Right lobe of liver (tissue), 6 donors: ENCODE results near the gene GJB1. TPM values are rescaled to one million over a fixed set of nuclear protein-coding genes. Genes with fewer than 3 reads are reported as not detected.
"Not testable (repeated sequence)": the region's sequence is repeated elsewhere in the genome, so short reads cannot be mapped to it uniquely, and the experiment has no call there.

Experiments
- ATAC-seq, 4 donors: fragments of 200-7000 bp; cut with Tn5 transposase; one replicate each; pipeline ENCODE4 v1.9.1; 2020; ENCODE audit warnings: mild to moderate bottlenecking in 4 of 4, moderate library complexity in 4 of 4
- DNase-seq, 3 donors: peaks; one replicate each; pipeline ENCODE4 v3.0.0-alpha.2; 2020
- H3K27ac ChIP-seq, 3 donors: fragments of 200-600 bp; one replicate each; pipeline ENCODE4 v1.8.0; 2022
- H3K27me3 ChIP-seq, 2 donors: fragments of 200-600 bp; one replicate each; pipeline ENCODE4 v1.8.0; 2022
- H3K36me3 ChIP-seq, 4 donors: fragments of 200-600 bp; sonication (generic) in 1 of 4; one replicate each; pipeline versions ENCODE4 v1.5.1 to v1.8.0; 2017 to 2022; ENCODE audit warnings: control low read depth in 1 of 4
- H3K4me1 ChIP-seq, 4 donors: fragments of 200-600 bp; sonication (generic) in 1 of 4; one replicate each; pipeline versions ENCODE4 v1.5.1 to v1.8.0; 2017 to 2022; ENCODE audit warnings: control low read depth in 1 of 4
- H3K4me3 ChIP-seq, 3 donors: fragments of 200-600 bp; one replicate each; pipeline ENCODE4 v1.8.0; 2022
- H3K9me3 ChIP-seq, 4 donors: fragments of 200-600 bp; sonication (generic) in 1 of 4; one replicate each; pipeline versions ENCODE4 v1.5.1 to v1.8.0; 2017 to 2022; ENCODE audit warnings: control low read depth in 1 of 4
- CTCF ChIP-seq, 4 donors: fragments of 200-600 bp in 3 of 4; fragments of 450-650 bp in 1 of 4; IDR thresholded peaks; one replicate each; pipeline versions ENCODE4 v1.5.1 to v1.8.0; 2016 to 2022; ENCODE audit warnings: antibody characterized with exemption in 4 of 4, mild to moderate bottlenecking in 2 of 4
- POLR2A ChIP-seq: fragments of 450-650 bp; IDR thresholded peaks from one replicate; pipeline ENCODE4 v1.6.1; 2017; ENCODE audit warnings: antibody characterized with exemption, mild to moderate bottlenecking
- WGBS: methylation state at CpG from one replicate; pipeline ENCODE4 v1.1.6; 2018; ENCODE audit warnings: low coverage, low lambda C conversion rate; ENCODE audit not compliant: insufficient coverage; ENCODE audit errors: missing lambda C conversion rate; 5-methylcytosine and 5-hydroxymethylcytosine counted together
- intact Hi-C, 2 donors: fragments of 100-400 bp; cut with DNase I; formaldehyde crosslinking; loops; one replicate each; pipeline versions ENCODE4 v1.11.2 to v1.14.1; 2022
- total RNA-seq, 6 experiments: library from RNA; depleted of rRNA in 2 of 6; stranded (reverse); fragments of >200 nt in 2 of 6; fragmentation: NEBNext Ultra II Directional in 3 of 6; extraction: Animal tissue kit (Norgen Biotek cat#: 25700) in 3 of 6; gene quantifications; one replicate each; pipeline versions ENCODE4 v1.1.0 to v1.2.4, GENCODE V29; 2016 to 2023
- donor health status: DM: no; HTN: yes; CAD: no.
- donor health status: DM: no; HTN: no; CAD: no.
- donor health status: DM: no; HTN: no; CAD: no.
- donor health status: DM: no; HTN: yes; CAD: no.
- donor health status: DM: no; HTN: yes; CAD: no.

GJB1 gene
- total RNA-seq, 6 experiments from 2014 or later: 120 to 329 (median 205) TPM

- 33% methylated on average over 3 of the region's 3 CpGs for WGBS
- intact Hi-C loops: loop anchor here in 1 of 2 donors (10.0 kb wide), 1 partner anchor 203 kb away; no protein-coding TSS in a partner anchor
Observed at GRCh38 chrX:71177327-71177726, 45.7 kb upstream of the GJB1 start.

GRCh38 chrX:71178908-71179307, 44.1 kb upstream of the GJB1 start:
- WGBS: 4% methylated on average over 4 of the region's 4 CpGs
- no peaks in the 10 kb centered on the region for H3K27me3 ChIP-seq
- peak in 2 of 3 donors; percentile 37 to 49 for DNase-seq
- TF ChIP-seq POLR2A: no peak
- TF ChIP-seq CTCF (IDR thresholded peaks at IDR 0.05): peak; percentile 68 to 83 (median 76)
- peak; percentile 53 to 69 (median 58) for ATAC-seq
- H3K4me3 ChIP-seq: no peak overlapping the region
- intact Hi-C loops: loop anchor here in 1 of 2 donors (10.0 kb wide), 1 partner anchor 204 kb away; no protein-coding TSS in a partner anchor
- H3K4me1 ChIP-seq: peaks cover 0 to 13% (median 0%) of the 10 kb centered on the region in 4 donors
- no peaks in the 10 kb centered on the region for H3K36me3 ChIP-seq
- H3K9me3 ChIP-seq: no peaks in the 10 kb centered on the region
- no peak overlapping the region for H3K27ac ChIP-seq

More at GRCh38 chrX:71177327-71177726, 45.7 kb upstream of the GJB1 start:
- Histone ChIP-seq H3K9me3 (no peaks in the 10 kb centered on the region), H3K27ac (no peak overlapping the region), H3K27me3 (no peaks in the 10 kb centered on the region), H3K4me3 (no peak overlapping the region), H3K36me3 (no peaks in the 10 kb centered on the region), H3K4me1 (peaks cover 0 to 13% (median 0%) of the 10 kb centered on the region in 4 donors)
- DNase-seq: no peak
- no peak for ATAC-seq
- no peak for TF ChIP-seq POLR2A
- TF ChIP-seq CTCF (IDR thresholded peaks at IDR 0.05): no peak

GRCh38 chrX:71180579-71181265, 42.3 kb upstream of the GJB1 start:
- 47% methylated on average over 9 of the region's 9 CpGs for WGBS
- DNase-seq: peak in 1 of 3 donors; percentile 58
- not testable (repeated sequence) for H3K36me3 ChIP-seq

GRCh38 chrX:71181558-71181909, 41.5 kb upstream of the GJB1 start:
- TF ChIP-seq CTCF (IDR thresholded peaks at IDR 0.05) (no peak), POLR2A (no peak)
- no peaks in the 10 kb centered on the region for H3K27me3 ChIP-seq
- ATAC-seq: peak; percentile 8 to 31 (median 22)
- intact Hi-C loops: no loop called here
- peak overlapping the region; percentile 75 to 80 (median 75) for H3K27ac ChIP-seq
- no peaks in the 10 kb centered on the region for H3K36me3 ChIP-seq
- H3K4me1 ChIP-seq: peaks cover 0 to 13% (median 0%) of the 10 kb centered on the region in 4 donors
- H3K4me3 ChIP-seq: peak overlapping the region; percentile 25 to 51 (median 45)
- 15% methylated on average over 6 of the region's 10 CpGs for WGBS
- no peaks in the 10 kb centered on the region for H3K9me3 ChIP-seq
- no peak for DNase-seq

More at GRCh38 chrX:71180579-71181265, 42.3 kb upstream of the GJB1 start:
- intact Hi-C loops, H3K4me3 ChIP-seq, H3K9me3 ChIP-seq, H3K27me3 ChIP-seq: not testable (repeated sequence)
- ATAC-seq: peak; percentile 2 to 42 (median 18)
- H3K4me1 ChIP-seq: peaks cover 0 to 13% (median 0%) of the 10 kb centered on the region in 4 donors
- peak overlapping the region in 2 of 3 donors; percentile 75 to 80 for H3K27ac ChIP-seq
